Dendritic cell treated with granulocyte-macrophage colony-stimulating factor and Interleukin-4, amounts not matched to agents 40 ng/mL and 50 ng/mL, for 4 days (primary cell): Measurements from ENCODE around the gene SEPHS2.
A peak's percentile ranks its signal among the peaks of the same experiment; 100 is the strongest.
"Not testable (repeated sequence)": the region's sequence is repeated elsewhere in the genome, so short reads cannot be mapped to it uniquely, and the experiment has no call there.

Experiments used
- H3K27ac Mint-ChIP-seq: one replicate; pipeline ENCODE4 v1.8.0; 2022; ENCODE audit warnings: mild to moderate bottlenecking, mixed read lengths
- H3K27me3 Mint-ChIP-seq: one replicate; pipeline ENCODE4 v1.8.0; 2022; ENCODE audit warnings: mild to moderate bottlenecking, mixed read lengths
- H3K36me3 Mint-ChIP-seq: one replicate; pipeline ENCODE4 v1.8.0; 2022; ENCODE audit warnings: low read depth, mixed read lengths
- H3K4me1 Mint-ChIP-seq: one replicate; pipeline ENCODE4 v1.8.0; 2022; ENCODE audit warnings: low read depth, mixed read lengths
- H3K4me3 Mint-ChIP-seq: one replicate; pipeline ENCODE4 v1.8.0; 2022; ENCODE audit warnings: mild to moderate bottlenecking, moderate library complexity, mixed read lengths
- H3K9me3 Mint-ChIP-seq: one replicate; pipeline ENCODE4 v1.8.0; 2022; ENCODE audit warnings: mixed read lengths
- intact Hi-C: fragments of 100-400 bp; cut with micrococcal nuclease; formaldehyde crosslinking; loops from one replicate; pipeline ENCODE4 v1.15.0; 2022

The SEPHS2 gene

DNA sequence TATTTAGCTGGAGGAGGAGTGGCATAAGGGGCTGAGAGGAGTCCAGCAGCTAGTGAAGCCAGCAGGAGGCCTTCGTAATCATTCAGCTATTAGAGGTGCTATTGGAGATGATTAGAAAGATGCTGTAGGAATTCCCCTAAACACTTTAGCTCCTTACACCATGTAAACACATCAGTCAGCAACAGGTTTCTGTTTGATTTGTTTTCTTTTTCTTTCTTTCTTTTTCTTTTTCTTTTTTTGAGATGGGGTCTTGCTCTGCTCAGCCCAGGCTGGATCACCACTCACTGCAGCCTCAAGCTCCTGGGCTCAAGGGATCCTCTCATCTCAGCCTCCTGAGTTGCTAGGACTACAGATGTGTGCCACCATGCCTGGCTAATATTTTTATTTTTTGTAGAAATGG lies 10.6 kb upstream of the SEPHS2 start:
- no peak overlapping the region for H3K4me3 Mint-ChIP-seq
- peaks cover 52% of the 10 kb centered on the region for H3K4me1 Mint-ChIP-seq
- no peaks in the 10 kb centered on the region for H3K36me3 Mint-ChIP-seq
- peak overlapping the region; percentile 43 for H3K27ac Mint-ChIP-seq
- no peaks in the 10 kb centered on the region for H3K9me3 Mint-ChIP-seq
- intact Hi-C loops = no loop called here
- no peaks in the 10 kb centered on the region for H3K27me3 Mint-ChIP-seq

DNA sequence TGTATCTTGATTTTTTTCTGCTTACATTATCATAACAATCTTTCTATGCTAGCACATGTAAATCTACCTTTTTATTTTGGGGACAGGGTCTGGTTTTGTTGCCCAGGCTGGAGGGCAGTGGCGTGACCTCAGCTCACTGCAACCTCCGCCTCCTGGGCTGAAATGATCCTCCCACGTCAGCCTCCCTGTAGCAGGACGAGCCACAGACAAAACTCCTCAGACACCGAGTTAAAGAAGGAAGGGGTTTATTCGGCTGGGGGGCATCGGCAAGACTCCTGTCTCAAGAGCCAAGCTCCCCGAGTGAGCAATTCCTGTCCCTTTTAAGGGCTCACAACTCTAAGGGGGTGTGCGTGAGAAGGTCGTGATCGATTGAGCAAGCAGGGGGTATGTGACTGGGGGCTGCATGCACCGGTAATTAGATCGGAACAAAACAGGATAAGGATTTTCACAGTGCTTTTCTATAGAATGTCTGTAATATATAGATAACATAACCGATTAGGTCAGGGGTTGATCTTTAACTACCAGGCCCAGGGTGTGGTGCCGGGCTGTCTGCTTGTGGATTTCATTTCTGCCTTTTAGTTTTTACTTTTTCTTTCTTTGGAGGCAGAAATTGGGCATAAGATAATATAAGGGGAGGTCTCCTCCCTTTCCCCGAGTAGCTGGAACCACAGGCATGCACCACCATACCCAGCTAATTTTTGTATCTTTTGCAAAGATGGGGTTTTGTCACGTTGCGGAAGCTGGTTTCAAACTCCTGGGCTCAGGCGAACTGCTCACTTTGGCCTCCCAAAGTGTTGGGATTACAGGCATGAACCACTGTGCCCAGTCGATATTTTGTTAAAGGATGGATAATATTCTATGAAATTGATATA lies 7.3 kb upstream of the SEPHS2 start:
- H3K9me3 Mint-ChIP-seq, H3K27me3 Mint-ChIP-seq, H3K36me3 Mint-ChIP-seq, intact Hi-C loops: not testable (repeated sequence)
- peak overlapping the region; percentile 33 for H3K4me3 Mint-ChIP-seq
- peak overlapping the region; percentile 70 for H3K27ac Mint-ChIP-seq
- peaks cover 37% of the 10 kb centered on the region for H3K4me1 Mint-ChIP-seq

DNA sequence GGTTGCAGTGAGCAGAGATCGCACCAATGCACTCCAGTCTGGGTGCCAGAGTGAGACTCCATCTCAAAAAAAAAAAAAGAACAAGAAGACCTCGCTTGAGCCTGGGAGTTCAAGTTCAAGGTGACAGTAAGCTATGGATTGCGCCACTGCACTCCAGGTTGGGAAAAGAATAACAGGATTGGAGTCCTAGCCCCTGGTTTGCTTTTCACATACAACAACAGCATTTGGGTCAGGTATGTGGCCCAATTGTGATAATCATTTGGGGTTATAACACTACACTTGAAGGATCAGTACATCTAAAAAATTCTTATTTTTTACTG lies 3.4 kb upstream of the SEPHS2 start:
- Mint-ChIP-seq H3K27me3 (no peaks in the 10 kb centered on the region), H3K36me3 (peaks cover 16% of the 10 kb centered on the region), H3K4me3 (no peak overlapping the region), H3K4me1 (peaks cover 43% of the 10 kb centered on the region), H3K27ac (no peak overlapping the region), H3K9me3 (no peaks in the 10 kb centered on the region)
- intact Hi-C loops = loop anchor here (2.0 to 10.0 kb wide), 3 partner anchors 33 to 156 kb away; partner anchors contain the start of gene ZNF768

GRCh38 chr16:30447512-30448226 lies 2.0 kb upstream of the SEPHS2 start:
- H3K4me1 Mint-ChIP-seq = peaks cover 48% of the 10 kb centered on the region
- intact Hi-C loops = loop anchor here (2.0 to 10.0 kb wide), 3 partner anchors 35 to 157 kb away; partner anchors contain the start of gene ZNF768

GRCh38 chr16:30446203-30446595 lies 525 bp upstream of the SEPHS2 start:
- Mint-ChIP-seq H3K9me3 (no peaks in the 10 kb centered on the region), H3K27ac (peak overlapping the region; percentile 89), H3K36me3 (peaks cover 34% of the 10 kb centered on the region), H3K27me3 (no peaks in the 10 kb centered on the region), H3K4me1 (peaks cover 44% of the 10 kb centered on the region), H3K4me3 (peak overlapping the region; percentile 80)
- intact Hi-C loops = loop anchor here (5.0 to 10.0 kb wide), 2 partner anchors 36 to 159 kb away; no protein-coding TSS in a partner anchor

More at GRCh38 chr16:30447512-30448226, 2.0 kb upstream of the SEPHS2 start:
- H3K36me3 Mint-ChIP-seq = peaks cover 30% of the 10 kb centered on the region
- no peaks in the 10 kb centered on the region for H3K27me3 Mint-ChIP-seq
- no peak overlapping the region for H3K27ac Mint-ChIP-seq
- no peak overlapping the region for H3K4me3 Mint-ChIP-seq
- no peaks in the 10 kb centered on the region for H3K9me3 Mint-ChIP-seq

DNA sequence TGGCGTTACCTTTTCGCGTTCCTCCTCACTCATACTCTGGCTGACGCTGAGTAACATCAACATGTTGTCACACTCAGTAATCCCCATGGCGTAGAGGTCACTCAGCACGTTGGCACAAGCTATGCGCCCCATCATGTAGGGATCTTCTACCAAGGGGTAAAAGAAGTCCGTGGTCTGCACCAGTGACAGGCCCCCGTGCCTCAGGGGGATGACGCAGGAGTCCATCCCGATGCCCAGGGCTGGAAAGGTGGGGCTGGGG lies 596 bp downstream of the SEPHS2 start:
- Mint-ChIP-seq H3K4me1 (peaks cover 44% of the 10 kb centered on the region), H3K27me3 (no peaks in the 10 kb centered on the region), H3K4me3 (peak overlapping the region; percentile 80), H3K27ac (peak overlapping the region; percentile 89), H3K9me3 (no peaks in the 10 kb centered on the region), H3K36me3 (peaks cover 34% of the 10 kb centered on the region)
- intact Hi-C loops = loop anchor here (5.0 to 10.0 kb wide), 2 partner anchors 37 to 160 kb away; no protein-coding TSS in a partner anchor

DNA sequence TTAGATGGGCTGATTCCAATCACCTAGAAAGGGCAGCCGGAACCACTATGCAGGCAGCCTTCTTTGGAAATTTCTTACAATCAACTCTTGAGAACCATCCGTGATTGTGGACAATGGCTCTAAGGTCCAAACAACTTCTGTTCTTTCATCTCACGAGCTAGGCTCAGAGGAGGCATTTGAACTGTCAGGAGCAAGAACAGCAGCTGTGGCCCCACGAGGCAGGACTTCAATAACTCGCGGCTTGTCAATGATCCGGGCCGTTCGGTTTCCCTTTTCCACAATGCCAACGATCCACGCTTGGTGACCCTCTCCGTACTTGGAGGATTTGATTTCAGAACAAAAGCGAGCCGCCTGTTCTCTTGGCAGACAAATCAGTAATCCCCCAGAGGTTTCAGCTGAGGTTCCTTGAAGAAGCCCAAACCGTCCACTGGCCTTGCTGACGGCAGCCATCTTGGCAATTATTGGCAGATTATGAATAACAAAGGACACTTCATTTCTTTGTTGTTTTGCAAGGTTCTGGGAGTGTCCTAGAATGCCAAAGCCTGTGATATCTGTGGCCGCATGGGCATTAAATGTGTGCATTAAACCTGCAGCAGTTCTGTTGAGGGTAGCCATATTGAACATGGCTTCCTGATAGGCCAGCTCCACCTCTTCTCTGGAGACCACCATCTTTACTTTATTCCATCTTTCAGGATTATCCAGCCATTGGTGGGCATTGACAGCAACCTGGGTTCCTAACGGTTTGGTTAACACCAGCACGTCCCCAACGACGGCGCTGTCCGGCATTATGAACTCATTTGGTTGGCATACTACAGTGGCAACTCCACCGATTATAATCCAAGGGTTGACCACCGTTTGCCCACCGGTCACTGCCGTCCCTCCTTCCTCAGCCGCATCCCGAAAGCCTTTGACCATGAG lies 1.2 kb downstream of the SEPHS2 start:
- H3K27me3 Mint-ChIP-seq = no peaks in the 10 kb centered on the region

DNA sequence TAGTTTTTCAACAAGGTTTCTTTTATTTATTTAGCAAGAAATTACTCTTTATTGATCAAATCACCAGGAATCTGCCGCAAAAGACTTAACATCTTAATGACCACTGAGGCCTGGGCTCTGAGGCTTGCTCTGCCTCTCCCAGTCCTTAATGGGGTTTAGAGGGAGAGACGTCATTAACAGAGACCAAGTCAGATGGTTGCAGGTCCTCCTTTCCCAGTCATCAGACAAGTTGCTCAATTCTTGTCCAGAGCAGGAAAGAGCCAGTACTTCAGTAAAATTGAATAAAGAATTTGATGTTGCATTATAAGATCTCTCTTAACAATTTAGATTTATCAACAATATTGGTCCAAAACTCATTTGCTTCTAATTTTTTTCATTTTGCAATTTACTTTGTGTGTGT lies 2.0 kb downstream of the SEPHS2 start:
- peak overlapping the region; percentile 26 for H3K4me3 Mint-ChIP-seq
- no peaks in the 10 kb centered on the region for H3K27me3 Mint-ChIP-seq
- intact Hi-C loops = loop anchor here (10.0 kb wide), 1 partner anchor 161 kb away; no protein-coding TSS in a partner anchor
- H3K9me3 Mint-ChIP-seq = no peaks in the 10 kb centered on the region
- H3K4me1 Mint-ChIP-seq = peaks cover 50% of the 10 kb centered on the region
- peak overlapping the region; percentile 15 for H3K27ac Mint-ChIP-seq
- H3K36me3 Mint-ChIP-seq = peaks cover 34% of the 10 kb centered on the region

More for the DNA sequence above, 1.2 kb downstream of the SEPHS2 start:
- Mint-ChIP-seq H3K4me3 (peak overlapping the region; percentile 80), H3K36me3 (peaks cover 34% of the 10 kb centered on the region), H3K4me1 (peaks cover 44% of the 10 kb centered on the region), H3K27ac (peak overlapping the region; percentile 89), H3K9me3 (no peaks in the 10 kb centered on the region)
- intact Hi-C loops = loop anchor here (5.0 to 10.0 kb wide), 2 partner anchors 38 to 160 kb away; no protein-coding TSS in a partner anchor

DNA sequence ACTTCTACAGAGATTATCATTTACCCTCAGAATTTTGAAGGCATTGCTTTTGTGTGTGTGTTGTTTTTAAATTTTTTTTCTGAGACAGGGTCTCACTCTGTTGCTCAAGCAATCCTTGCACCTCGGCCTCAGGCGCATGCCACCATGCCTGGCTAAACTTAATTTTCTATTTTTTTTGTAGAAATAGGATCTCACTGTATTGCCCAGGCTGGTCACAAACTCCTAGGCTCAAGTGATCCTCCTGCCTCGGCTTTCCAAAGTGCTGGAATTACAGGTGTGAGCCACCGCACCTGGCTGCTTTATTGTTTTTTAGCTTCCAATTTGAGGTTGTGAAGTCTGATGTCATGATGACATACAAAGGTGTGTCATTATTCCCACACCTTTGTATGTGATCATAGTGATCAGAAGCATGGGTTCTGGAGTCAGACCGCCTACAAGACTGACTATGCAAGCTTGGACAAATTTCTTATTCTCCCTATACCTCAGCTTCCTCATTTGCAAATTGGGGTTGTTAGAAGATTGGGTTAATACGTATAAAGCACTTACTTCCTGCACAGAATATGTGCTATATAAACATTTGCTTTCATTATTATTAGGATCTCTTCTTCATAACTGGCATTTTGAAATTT lies 5.8 kb downstream of the SEPHS2 start:
- peaks cover 34% of the 10 kb centered on the region for H3K4me1 Mint-ChIP-seq
- no peaks in the 10 kb centered on the region for H3K27me3 Mint-ChIP-seq
- H3K4me3 Mint-ChIP-seq = no peak overlapping the region
- intact Hi-C loops = loop anchor here (10.0 kb wide), 1 partner anchor 165 kb away; no protein-coding TSS in a partner anchor
- peaks cover 24% of the 10 kb centered on the region for H3K36me3 Mint-ChIP-seq
- H3K9me3 Mint-ChIP-seq = no peaks in the 10 kb centered on the region
- no peak overlapping the region for H3K27ac Mint-ChIP-seq

GRCh38 chr16:30438835-30439234 lies 6.8 kb downstream of the SEPHS2 start:
- peaks cover 16% of the 10 kb centered on the region for H3K36me3 Mint-ChIP-seq
- H3K27ac Mint-ChIP-seq = no peak overlapping the region
- H3K27me3 Mint-ChIP-seq = no peaks in the 10 kb centered on the region
- H3K4me1 Mint-ChIP-seq = peaks cover 24% of the 10 kb centered on the region
- H3K4me3 Mint-ChIP-seq = no peak overlapping the region
- intact Hi-C loops = no loop called here
- no peaks in the 10 kb centered on the region for H3K9me3 Mint-ChIP-seq

DNA sequence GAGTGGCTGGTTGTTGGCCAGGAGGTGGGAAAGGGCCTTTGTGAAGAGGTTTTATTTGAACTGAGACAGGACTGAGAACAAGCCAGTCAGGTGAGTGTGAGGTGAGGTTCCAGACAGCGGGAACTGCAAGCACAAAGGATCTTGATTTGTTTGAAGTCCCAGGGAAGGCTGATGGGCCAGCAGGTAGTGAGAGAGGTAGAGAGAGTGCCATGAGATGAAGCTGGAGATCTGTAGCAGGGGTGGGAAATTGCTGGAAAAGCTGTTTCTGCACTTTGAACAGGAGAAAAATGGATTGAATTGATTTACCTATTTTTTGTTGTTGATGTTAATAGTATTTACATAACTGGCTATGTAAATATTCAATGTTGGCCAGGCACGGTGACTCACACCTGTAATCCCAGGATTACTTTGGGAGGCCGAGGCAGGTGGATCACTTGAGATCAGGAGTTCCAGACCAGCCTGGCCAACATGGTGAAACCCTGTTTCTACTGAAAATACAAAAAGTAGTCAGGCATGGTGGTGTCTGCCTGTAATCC lies 8.1 kb downstream of the SEPHS2 start:
- Mint-ChIP-seq H3K4me1 (peaks cover 14% of the 10 kb centered on the region), H3K27ac (no peak overlapping the region), H3K4me3 (no peak overlapping the region), H3K27me3 (no peaks in the 10 kb centered on the region), H3K36me3 (peaks cover 3% of the 10 kb centered on the region), H3K9me3 (no peaks in the 10 kb centered on the region)
- intact Hi-C loops = no loop called here

- Mint-ChIP-seq H3K27ac (no peak overlapping the region), H3K4me1 (peaks cover 5% of the 10 kb centered on the region), H3K27me3 (no peaks in the 10 kb centered on the region)
These were observed 10.8 kb downstream of the SEPHS2 start for GRCh38 chr16:30434852-30435251.

DNA sequence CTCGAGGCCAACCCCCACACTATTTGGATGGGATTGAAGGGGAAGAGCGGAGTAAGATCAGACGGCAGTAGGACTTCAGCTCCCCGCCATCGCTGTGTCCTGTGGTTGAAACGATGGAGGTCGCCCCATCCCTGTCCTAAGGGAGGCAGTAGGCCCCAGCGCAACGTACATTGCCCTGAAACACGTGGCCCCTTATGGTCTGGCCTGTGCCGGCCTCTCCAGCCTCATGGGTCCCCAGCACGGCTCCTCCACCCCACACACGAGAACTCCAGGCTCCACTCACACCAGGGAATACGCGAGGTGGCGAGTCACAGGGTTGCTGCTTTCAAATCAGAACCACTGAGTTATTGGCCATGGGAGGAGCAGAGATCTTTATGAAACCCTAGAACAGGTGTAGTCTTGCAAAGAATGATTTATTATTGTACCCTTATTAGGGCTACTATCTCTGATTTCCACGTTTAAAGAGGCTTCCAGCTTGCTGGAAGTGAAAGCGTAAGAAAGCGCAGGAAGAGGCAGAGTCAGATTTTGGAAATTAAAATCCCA lies 15.2 kb downstream of the SEPHS2 start:
- no peak overlapping the region for H3K27ac Mint-ChIP-seq
- no peaks in the 10 kb centered on the region for H3K9me3 Mint-ChIP-seq
- no peak overlapping the region for H3K4me3 Mint-ChIP-seq
- peaks cover 12% of the 10 kb centered on the region for H3K4me1 Mint-ChIP-seq
- intact Hi-C loops = loop anchor here (1.0 kb wide), 1 partner anchor 13 kb away; no protein-coding TSS in a partner anchor
- H3K36me3 Mint-ChIP-seq = peaks cover 8% of the 10 kb centered on the region
- H3K27me3 Mint-ChIP-seq = no peaks in the 10 kb centered on the region

More at GRCh38 chr16:30434852-30435251, 10.8 kb downstream of the SEPHS2 start:
- intact Hi-C loops = no loop called here
- Mint-ChIP-seq H3K4me3 (no peak overlapping the region), H3K36me3 (no peaks in the 10 kb centered on the region), H3K9me3 (no peaks in the 10 kb centered on the region)
